OCI-LY1 (cell line): ENCODE measurements around the gene KRTAP10-5.

Experiments
- EZH2 ChIP-seq: fragments of 200-600 bp; sonication (generic), shearing (Covaris generic); IDR thresholded peaks from 2 replicates; pipeline ENCODE4 v1.8.0; 2017; ENCODE audit warnings: borderline replicate concordance, mixed run types, mild to moderate bottlenecking, antibody characterized with exemption, low read length, moderate library complexity, mixed read lengths
- TF ChIP-seq, protein P1 (sequence below): fragments of 200-600 bp; sonication (generic), shearing (Covaris generic); IDR thresholded peaks from 2 replicates; pipeline ENCODE4 v1.5.1; 2017; ENCODE audit warnings: mild to moderate bottlenecking, antibody characterized with exemption, low read length, moderate library complexity, mixed read lengths

GRCh38 chr21:44571296-44571695, 9.1 kb downstream of the KRTAP10-5 start:
- TF ChIP-seq, protein P1, sequence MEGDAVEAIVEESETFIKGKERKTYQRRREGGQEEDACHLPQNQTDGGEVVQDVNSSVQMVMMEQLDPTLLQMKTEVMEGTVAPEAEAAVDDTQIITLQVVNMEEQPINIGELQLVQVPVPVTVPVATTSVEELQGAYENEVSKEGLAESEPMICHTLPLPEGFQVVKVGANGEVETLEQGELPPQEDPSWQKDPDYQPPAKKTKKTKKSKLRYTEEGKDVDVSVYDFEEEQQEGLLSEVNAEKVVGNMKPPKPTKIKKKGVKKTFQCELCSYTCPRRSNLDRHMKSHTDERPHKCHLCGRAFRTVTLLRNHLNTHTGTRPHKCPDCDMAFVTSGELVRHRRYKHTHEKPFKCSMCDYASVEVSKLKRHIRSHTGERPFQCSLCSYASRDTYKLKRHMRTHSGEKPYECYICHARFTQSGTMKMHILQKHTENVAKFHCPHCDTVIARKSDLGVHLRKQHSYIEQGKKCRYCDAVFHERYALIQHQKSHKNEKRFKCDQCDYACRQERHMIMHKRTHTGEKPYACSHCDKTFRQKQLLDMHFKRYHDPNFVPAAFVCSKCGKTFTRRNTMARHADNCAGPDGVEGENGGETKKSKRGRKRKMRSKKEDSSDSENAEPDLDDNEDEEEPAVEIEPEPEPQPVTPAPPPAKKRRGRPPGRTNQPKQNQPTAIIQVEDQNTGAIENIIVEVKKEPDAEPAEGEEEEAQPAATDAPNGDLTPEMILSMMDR, result no peak
- no peak for TF ChIP-seq EZH2
